ENCODE data around the gene SIX5.

Gene SIX5

GRCh38 chr19:45773384-45773783, 4.3 kb upstream of the SIX5 start:
- no peak for DNase-seq (ENCODE audit: low read depth)

- DNase-seq (ENCODE audit: low read depth): no peak
Observed at GRCh38 chr19:45772912-45773311, 3.9 kb upstream of the SIX5 start.

- no peak for DNase-seq (ENCODE audit: low read depth)
Observed at GRCh38 chr19:45772130-45772840, 3.2 kb upstream of the SIX5 start.

- no peak for DNase-seq (ENCODE audit: low read depth)
Observed at GRCh38 chr19:45771311-45771933, 2.4 kb upstream of the SIX5 start.

GRCh38 chr19:45770192-45771101, 1.4 kb upstream of the SIX5 start:
- peak; percentile 87 for DNase-seq (ENCODE audit: low read depth)

- peak; percentile 26 for DNase-seq (ENCODE audit: low read depth)
Observed at GRCh38 chr19:45769821-45770191, 754 bp upstream of the SIX5 start.

- DNase-seq (ENCODE audit: low read depth): no peak
Observed at GRCh38 chr19:45768655-45768983, 433 bp downstream of the SIX5 start.

DNA sequence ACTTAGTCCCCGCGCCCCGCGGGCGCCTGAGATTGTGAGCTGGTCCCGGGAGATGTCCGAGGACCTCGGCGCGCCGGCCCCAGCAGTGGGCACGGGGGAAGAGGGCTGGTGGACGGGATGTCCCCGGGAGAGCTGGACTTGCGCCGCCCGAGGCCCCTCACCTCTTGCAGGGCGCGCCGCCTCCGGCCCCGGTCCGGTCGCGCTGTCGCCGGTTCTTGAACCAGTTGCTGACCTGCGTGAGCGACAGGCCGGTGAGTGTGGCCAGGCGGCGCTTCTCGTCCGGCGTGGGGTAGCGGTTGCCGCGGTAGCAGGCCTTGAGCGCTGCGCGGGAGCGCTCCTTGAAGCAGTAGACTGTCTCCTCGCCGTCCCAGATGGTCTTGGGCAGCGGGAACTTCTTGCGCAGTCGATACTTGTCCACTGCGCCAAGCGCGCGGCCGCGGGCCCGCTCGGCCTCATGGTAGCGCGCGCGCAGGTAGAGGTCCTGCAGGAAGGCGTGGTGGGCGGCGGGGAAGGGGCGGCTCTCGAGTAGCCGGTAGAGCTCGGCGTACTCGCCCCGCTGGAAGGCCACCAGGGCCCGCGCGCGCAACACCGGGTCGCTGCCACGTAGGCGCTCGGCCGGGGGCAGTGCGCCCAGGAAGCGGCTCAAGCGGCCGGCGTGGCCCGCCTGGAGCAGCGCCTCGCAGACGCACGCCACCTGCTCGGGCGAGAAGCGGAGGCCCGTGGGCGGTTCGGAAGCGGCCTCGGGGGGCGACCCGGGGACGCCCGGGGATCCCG, 984 bp downstream of the SIX5 start:
- DNase-seq (ENCODE audit: low read depth): no peak

GRCh38 chr19:45767410-45767880, 1.6 kb downstream of the SIX5 start:
- no peak for DNase-seq (ENCODE audit: low read depth)

DNA sequence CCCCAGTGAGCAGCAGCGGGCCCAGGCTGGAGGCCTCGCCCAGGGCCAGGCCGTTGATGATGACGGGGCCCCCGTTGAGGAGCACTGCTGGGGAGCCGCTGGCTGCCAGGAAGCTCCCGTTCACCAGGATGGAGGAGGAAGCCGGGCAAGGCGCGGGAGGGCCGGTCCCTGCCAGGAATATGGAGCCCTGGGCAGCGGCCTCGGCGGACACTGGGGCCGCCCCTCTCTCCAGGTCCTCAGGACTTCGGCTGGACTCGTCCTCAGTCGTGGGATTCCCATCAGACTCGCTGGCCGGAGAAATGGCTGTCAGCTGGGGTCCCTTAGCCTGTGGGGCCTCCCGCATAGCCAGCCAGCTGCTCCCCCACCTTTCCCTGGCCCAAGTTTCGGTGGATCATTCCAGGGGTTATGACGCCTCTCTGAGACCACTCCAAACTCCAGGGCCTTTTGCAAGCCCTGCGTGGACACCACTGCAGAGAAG, 2.1 kb downstream of the SIX5 start:
- DNase-seq (ENCODE audit: low read depth): no peak

DNA sequence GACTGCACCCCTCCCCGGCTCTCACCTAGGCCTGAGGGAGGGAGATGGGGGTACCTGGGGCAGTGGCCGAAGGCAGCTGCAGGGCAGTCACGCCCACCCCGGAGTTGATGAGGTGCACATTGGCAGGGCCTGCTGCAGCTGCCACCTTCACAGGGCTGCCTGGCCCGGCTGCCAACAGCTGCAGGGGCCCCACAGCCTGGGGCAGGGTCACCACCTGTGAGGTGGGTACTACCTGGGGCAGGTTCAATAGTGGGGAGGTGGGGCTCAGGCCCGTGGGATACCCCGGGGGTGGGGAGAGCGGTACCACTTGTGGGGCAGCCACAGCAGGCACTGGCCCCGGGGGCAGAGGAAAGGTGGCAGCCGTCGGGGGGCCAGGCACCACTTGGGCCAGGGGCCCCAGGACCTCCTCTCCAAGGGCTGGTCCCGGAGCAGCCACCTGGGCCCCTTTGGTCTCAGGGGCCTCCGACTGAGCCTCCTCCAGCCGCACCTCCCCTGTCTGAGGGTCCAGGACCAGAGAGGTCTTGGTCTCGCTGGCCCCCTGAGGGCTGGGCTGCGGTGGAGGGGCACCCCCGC, 2.7 kb downstream of the SIX5 start:
- no peak for DNase-seq (ENCODE audit: low read depth)

DNA sequence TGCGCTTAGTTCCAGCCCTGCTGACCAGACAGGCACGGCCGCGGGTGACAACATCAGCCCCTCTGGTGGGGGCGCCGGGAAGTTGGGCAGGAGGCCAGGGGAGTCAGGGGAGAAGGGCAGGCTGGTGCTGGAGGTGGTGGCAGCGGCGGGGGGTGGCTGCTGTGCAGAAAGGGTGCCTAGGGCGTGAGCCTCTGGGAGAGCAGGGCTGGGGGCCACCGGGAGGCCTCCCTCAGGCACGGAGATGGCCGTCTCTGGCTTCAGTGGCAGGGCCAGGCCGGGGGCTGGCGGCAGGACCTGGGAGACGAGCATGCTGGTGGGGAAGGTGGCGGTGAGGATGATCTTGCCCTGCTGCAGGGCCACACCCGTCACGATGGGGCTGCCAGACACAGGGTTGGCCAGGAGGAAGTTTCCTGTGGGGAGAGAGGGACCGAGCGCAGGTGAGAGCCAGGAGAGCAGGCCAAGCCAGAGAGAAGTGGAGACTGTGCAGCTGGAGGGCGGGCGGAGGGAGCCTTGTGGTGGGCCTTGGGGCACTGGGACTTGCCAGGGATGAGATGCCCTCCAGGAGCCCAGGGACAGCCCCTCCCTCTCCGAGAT, 3.3 kb downstream of the SIX5 start:
- DNase-seq (ENCODE audit: low read depth): no peak

GRCh38 chr19:45764945-45765701, 3.9 kb downstream of the SIX5 start:
- DNase-seq (ENCODE audit: low read depth): no peak

GRCh38 chr19:45764475-45764874, 4.6 kb downstream of the SIX5 start:
- DNase-seq (ENCODE audit: low read depth): no peak

DNA sequence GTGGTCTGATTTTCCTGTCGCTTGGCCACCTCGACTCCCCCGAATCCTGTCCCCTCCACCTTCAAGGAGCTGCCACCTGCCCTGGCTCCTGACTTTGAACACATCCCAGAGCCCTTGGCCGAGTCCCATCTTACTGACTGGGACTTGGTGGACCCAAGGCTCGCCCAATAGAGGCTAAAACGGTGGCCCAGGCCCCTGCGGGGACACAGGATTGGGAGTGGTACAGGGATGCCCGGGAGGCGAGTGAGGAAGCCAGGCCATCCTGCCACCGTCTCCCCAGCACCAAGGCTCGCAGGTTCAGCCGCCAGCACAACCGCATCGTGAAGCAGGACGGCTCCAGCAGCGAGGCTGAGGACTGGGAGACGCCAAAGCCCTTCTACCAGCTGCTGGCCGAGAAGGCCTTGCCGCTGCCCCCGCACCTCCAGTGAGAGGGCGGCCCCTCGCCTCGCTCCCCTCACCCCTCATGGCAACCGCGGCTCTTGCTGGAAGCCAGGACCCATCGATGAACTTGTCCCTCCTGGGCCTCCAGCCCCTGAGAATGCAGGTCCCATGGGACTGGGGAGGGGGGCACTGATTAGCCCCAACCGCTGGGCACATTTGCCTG, 5.3 kb downstream of the SIX5 start:
- DNase-seq (ENCODE audit: low read depth): no peak

DNA sequence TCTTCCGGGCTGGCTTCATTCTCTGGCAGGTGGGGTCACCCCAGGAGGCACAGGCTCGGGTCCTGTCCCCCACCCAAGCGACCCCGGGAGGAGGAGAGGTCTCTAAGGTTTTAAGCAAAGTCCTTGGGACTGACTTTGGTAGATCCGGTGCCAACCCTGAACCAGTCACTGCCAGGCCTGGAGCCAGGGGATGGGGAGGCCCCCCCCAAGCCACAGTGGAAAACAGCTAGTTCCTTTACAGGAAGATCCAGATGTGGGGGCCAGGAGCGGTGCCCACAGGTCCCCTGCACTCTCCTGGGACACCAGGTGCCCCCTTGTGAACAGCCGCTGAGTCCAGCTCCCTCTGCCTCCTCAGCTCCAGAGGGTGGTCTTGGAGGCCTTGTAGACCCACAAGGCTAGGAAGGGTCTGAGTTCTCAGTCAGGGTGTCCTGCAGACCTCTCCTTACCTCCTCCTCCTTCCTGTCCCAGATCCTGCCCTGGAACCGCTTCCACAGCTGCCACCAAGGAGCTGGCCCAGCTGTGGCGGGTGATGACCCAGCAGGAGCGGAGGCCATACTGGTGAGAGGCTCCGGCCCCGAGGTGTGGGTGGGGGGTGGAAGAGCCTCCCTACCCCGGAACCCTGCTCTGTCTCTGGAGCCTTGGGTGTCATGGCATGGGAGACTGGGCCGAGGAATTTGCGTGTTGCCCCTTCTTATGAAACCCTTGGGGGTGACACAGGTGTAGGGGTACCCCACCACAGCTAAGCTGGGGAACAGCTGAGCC, 6.0 kb downstream of the SIX5 start:
- DNase-seq (ENCODE audit: low read depth): no peak

- DNase-seq (ENCODE audit: low read depth): no peak
Observed at GRCh38 chr19:45761714-45762113, 7.3 kb downstream of the SIX5 start.

DNA sequence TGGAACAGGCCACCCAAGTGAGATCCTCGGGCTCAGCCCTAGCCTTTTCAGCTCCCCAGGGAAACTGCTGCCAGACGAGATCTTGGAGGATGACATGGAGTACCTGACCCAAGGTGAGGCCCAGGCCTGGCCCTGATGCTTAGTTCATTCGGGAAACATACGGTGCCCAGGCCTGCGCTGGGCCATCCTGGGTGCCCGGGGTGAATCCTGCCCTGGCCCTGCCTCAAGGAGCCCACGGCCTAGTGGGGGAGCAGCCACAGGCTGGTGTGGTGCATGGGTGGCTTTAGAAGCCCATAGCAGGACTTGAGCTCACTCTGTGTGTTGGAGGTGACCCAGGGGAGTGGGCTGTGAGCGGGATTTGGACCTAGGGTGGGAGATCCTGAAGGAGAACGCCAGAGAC, 10.1 kb downstream of the SIX5 start:
- DNase-seq (ENCODE audit: low read depth): no peak

- DNase-seq (ENCODE audit: low read depth): no peak
Observed at GRCh38 chr19:45757695-45758094, 11.4 kb downstream of the SIX5 start.
